Hair follicular keratinocyte (primary cell): ENCODE results near the gene PIWIL4. TPM values are rescaled to one million over a fixed set of nuclear protein-coding genes. Genes with fewer than 3 reads are reported as not detected.

Experiments
- total RNA-seq: library from RNA; depleted of rRNA; stranded (reverse); fragments of >200 nt; gene quantifications from 2 replicates; pipeline ENCODE4 v1.2.3, GENCODE V29; 2015

PIWIL4 gene
- total RNA-seq: 0.47 TPM in 1 of 2 replicates, not detected in the other

DNA sequence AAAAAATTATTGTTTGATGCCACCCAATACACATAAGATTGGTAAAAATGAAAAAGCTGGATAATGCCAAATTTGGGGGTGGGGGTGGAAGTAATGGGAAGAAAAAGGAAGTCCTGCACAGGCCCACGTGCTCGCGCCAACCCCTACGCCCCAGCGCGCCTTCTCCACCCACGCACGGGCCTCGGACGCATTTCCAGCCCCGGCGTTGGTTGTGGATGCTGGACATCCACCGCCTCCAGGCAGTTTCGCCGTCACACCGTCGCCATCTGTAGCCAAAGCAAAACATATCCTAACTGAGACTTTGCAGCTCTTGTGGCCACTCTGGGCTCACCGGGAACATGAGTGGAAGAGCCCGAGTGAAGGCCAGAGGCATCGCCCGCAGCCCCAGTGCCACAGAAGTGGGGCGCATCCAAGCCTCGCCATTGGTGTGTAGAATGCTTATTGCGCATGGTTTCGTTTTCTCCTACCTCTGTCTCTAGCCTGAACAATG, at the start of gene PIWIL4:
PIWIL4 (plus strand) TSS at position 188 of the 490 bp plus-strand sequence; CDS start at position 339, 151 bp downstream.

GRCh38 chr11:94543695-94544645, 23.2 kb upstream of the PIWIL4 start, which contains the start of gene FUT4:
TSS of gene FUT4 (plus strand) at chr11:94543921. CDS start at chr11:94544134, 213 bp downstream.

Other genes with a start within 250 kb of the PIWIL4 start
- 0.16 TPM in 1 of 2 replicates, not detected in the other for gene GPR83, start 165.9 kb upstream of the PIWIL4 start, total RNA-seq
- 5.4 and 17.1 TPM in 2 replicates for gene MRE11, start 73.5 kb upstream of the PIWIL4 start, total RNA-seq
- 8.2 and 10.1 TPM in 2 replicates for gene ANKRD49, start 73.4 kb upstream of the PIWIL4 start, total RNA-seq
- gene C11orf97, start 54.9 kb upstream of the PIWIL4 start, total RNA-seq: not detected in 2 replicates
- 2.4 and 3.2 TPM in 2 replicates for gene FUT4, start 23.4 kb upstream of the PIWIL4 start, total RNA-seq
- 81.0 and 107 TPM in 2 replicates for gene AMOTL1, start 201.0 kb downstream of the PIWIL4 start, total RNA-seq